SK-N-SH treated with all-trans-retinoic acid at 6 μM for 48 hours (cell line): ENCODE data around the gene TSHZ2.
"Not testable (repeated sequence)": the region's sequence is repeated elsewhere in the genome, so short reads cannot be mapped to it uniquely, and the experiment has no call there.

Experiments
- CSDC2 ChIP-seq: fragments of 250-450 bp; sonication (Bioruptor Pico); IDR thresholded peaks from 2 replicates; pipeline ENCODE4 v1.5.0; 2020; ENCODE audit warnings: mild to moderate bottlenecking, moderate library complexity
- ESRRG ChIP-seq: fragments of 250-450 bp; sonication (Bioruptor Pico); IDR thresholded peaks from 2 replicates; pipeline ENCODE4 v1.6.1; 2021; ENCODE audit warnings: mild to moderate bottlenecking
- SNAI2 ChIP-seq: fragments of 250-450 bp; sonication (Bioruptor Pico); IDR thresholded peaks from 2 replicates; pipeline ENCODE4 v1.5.0; 2020; ENCODE audit warnings: mild to moderate bottlenecking, moderate library complexity

DNA sequence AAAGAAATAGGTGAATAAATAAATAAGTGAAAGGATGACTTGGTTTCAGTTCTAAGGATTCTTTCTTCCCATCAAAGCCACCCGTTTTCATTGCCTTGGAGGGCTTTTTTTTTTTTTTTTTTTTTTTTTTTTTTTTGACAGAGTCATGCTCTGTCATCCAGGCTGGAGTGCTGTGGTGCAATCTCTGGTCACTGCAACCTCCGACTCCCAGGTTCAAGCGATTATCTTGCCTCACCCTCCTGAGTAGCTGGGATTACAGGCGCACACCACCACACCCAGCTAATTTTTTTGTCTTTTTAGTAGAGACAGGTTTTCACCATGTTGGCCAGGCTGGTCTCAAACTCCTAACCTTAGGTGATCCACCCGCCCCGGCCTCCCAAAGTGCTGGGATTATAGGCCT, 351.3 kb downstream of the TSHZ2 start:
- not testable (repeated sequence) for TF ChIP-seq SNAI2 (CRISPR knock-in tag); CSDC2; ESRRG
